HEK293 (cell line): ENCODE results near the gene SEMA4C.

Source experiments
- CTCF ChIA-PET: fragments of 350-600 bp; formaldehyde crosslinking; extraction: SDS; loops from one replicate; lab custom pipeline; 2021; ENCODE audit warnings: antibody characterized with exemption; lab: Yijun Ruan, JAX
- POLR2A ChIA-PET: fragments of 300-600 bp; formaldehyde crosslinking; extraction: SDS; loops from one replicate; lab custom pipeline; 2020; ENCODE audit warnings: antibody characterized with exemption, inconsistent platforms; lab: Yijun Ruan, JAX
- H3K27ac ChIP-seq: fragments of 200-500 bp; sonication (Bioruptor generic); 2 replicates; pipeline ENCODE4 v1.5.1; 2014; ENCODE audit warnings: low read depth, low read length, control low read depth, inconsistent platforms; ENCODE audit errors: extremely low read depth
- H3K36me3 ChIP-seq, 2 experiments: fragments of 200-500 bp in 1 of 2; sonication (Bioruptor generic) in 1 of 2; 1 replicate in 1 of 2; 2 replicates in 1 of 2; pipeline ENCODE4 v1.5.1; 2014 to 2017; ENCODE audit warnings: inconsistent platforms in 2 of 2, low read length in 2 of 2; ENCODE audit not compliant: control insufficient read depth in 2 of 2, insufficient read depth in 1 of 2
- H3K4me1 ChIP-seq: fragments of 200-500 bp; sonication (Bioruptor generic); 2 replicates; pipeline ENCODE4 v1.5.1; 2014; ENCODE audit warnings: mild to moderate bottlenecking, low read length, inconsistent platforms; ENCODE audit not compliant: control insufficient read depth, insufficient read depth
- H3K4me3 ChIP-seq: 2 replicates; pipeline ENCODE4 v1.5.1; 2011; ENCODE audit warnings: low read depth, mild to moderate bottlenecking, control low read depth, low read length, moderate library complexity
- H3K9me3 ChIP-seq: fragments of 200-500 bp; sonication (Bioruptor generic); 2 replicates; pipeline ENCODE4 v1.5.1; 2014; ENCODE audit warnings: low read depth, low read length, inconsistent platforms; ENCODE audit not compliant: control insufficient read depth, insufficient read depth
- BCL6B ChIP-seq: fragments of 450-650 bp; formaldehyde crosslinking; IDR thresholded peaks from 2 replicates; pipeline ENCODE4 v1.5.1; 2017; ENCODE audit warnings: missing biosample characterization, missing genetic modification characterization
- CTCF ChIP-seq: fragments of 450-650 bp; formaldehyde crosslinking; IDR thresholded peaks from 2 replicates; pipeline ENCODE4 v1.5.1; 2016; ENCODE audit warnings: missing biosample characterization, missing genetic modification characterization
- GLIS1 ChIP-seq: fragments of 450-650 bp; formaldehyde crosslinking; IDR thresholded peaks from 2 replicates; pipeline ENCODE4 v1.5.1; 2016; ENCODE audit warnings: missing biosample characterization, missing genetic modification characterization
- GLIS2 ChIP-seq: fragments of 450-650 bp; formaldehyde crosslinking; IDR thresholded peaks from 2 replicates; pipeline ENCODE4 v1.5.1; 2016; ENCODE audit warnings: missing biosample characterization, missing genetic modification characterization
- KLF10 ChIP-seq: fragments of 450-650 bp; IDR thresholded peaks from 2 replicates; pipeline ENCODE4 v1.5.1; 2018; ENCODE audit warnings: missing biosample characterization, mild to moderate bottlenecking, missing genetic modification characterization
- REPIN1 ChIP-seq: fragments of 450-650 bp; formaldehyde crosslinking; IDR thresholded peaks from 2 replicates; pipeline ENCODE4 v1.5.1; 2017; ENCODE audit warnings: missing biosample characterization, missing genetic modification characterization, low read depth
- SP7 ChIP-seq: fragments of 450-650 bp; formaldehyde crosslinking; IDR thresholded peaks from 2 replicates; pipeline ENCODE4 v1.5.1; 2016; ENCODE audit warnings: missing biosample characterization, missing genetic modification characterization
- ZBTB44 ChIP-seq: fragments of 450-650 bp; IDR thresholded peaks from 2 replicates; pipeline ENCODE4 v1.5.1; 2018; ENCODE audit warnings: missing biosample characterization, mild to moderate bottlenecking, missing genetic modification characterization
- ZNF133 ChIP-seq: fragments of 450-650 bp; formaldehyde crosslinking; IDR thresholded peaks from 2 replicates; pipeline ENCODE4 v1.5.1; 2016; ENCODE audit warnings: missing biosample characterization, missing genetic modification characterization
- ZNF157 ChIP-seq: fragments of 450-650 bp; formaldehyde crosslinking; IDR thresholded peaks from 2 replicates; pipeline ENCODE4 v1.5.1; 2016; ENCODE audit warnings: missing biosample characterization, missing genetic modification characterization
- ZNF2 ChIP-seq: fragments of 450-650 bp; formaldehyde crosslinking; IDR thresholded peaks from 2 replicates; pipeline ENCODE4 v1.5.1; 2016; ENCODE audit warnings: missing biosample characterization, missing genetic modification characterization
- ZNF239 ChIP-seq: fragments of 450-650 bp; formaldehyde crosslinking; IDR thresholded peaks from 2 replicates; pipeline ENCODE4 v1.5.1; 2016; ENCODE audit warnings: missing biosample characterization, missing genetic modification characterization
- ZNF292 ChIP-seq: fragments of 450-650 bp; formaldehyde crosslinking; IDR thresholded peaks from 2 replicates; pipeline ENCODE4 v1.5.1; 2016; ENCODE audit warnings: low read depth, missing biosample characterization, missing genetic modification characterization, borderline replicate concordance
- ZNF335 ChIP-seq: fragments of 450-650 bp; formaldehyde crosslinking; conservative IDR thresholded peaks from 2 replicates; pipeline ENCODE4 v1.5.1; 2016; ENCODE audit warnings: missing biosample characterization, missing genetic modification characterization
- ZNF394 ChIP-seq: fragments of 450-650 bp; formaldehyde crosslinking; IDR thresholded peaks from 2 replicates; pipeline ENCODE4 v1.5.1; 2016; ENCODE audit warnings: missing biosample characterization, missing genetic modification characterization, mild to moderate bottlenecking, moderate library complexity, borderline replicate concordance
- ZNF488 ChIP-seq: fragments of 450-650 bp; formaldehyde crosslinking; IDR thresholded peaks from 2 replicates; pipeline ENCODE4 v1.5.1; 2016; ENCODE audit warnings: missing biosample characterization, missing genetic modification characterization
- ZNF513 ChIP-seq: fragments of 450-650 bp; IDR thresholded peaks from 2 replicates; pipeline ENCODE4 v1.5.1; 2018; ENCODE audit warnings: missing biosample characterization, missing genetic modification characterization
- ZNF600 ChIP-seq: fragments of 450-650 bp; formaldehyde crosslinking; IDR thresholded peaks from 2 replicates; pipeline ENCODE4 v1.5.1; 2016; ENCODE audit warnings: missing biosample characterization, missing genetic modification characterization
- ZNF610 ChIP-seq: fragments of 450-650 bp; formaldehyde crosslinking; IDR thresholded peaks from 2 replicates; pipeline ENCODE4 v1.5.1; 2016; ENCODE audit warnings: missing biosample characterization, missing genetic modification characterization, borderline replicate concordance
- ZNF626 ChIP-seq: fragments of 450-650 bp; sonication (Bioruptor Pico); formaldehyde crosslinking; IDR thresholded peaks from 2 replicates; pipeline ENCODE4 v1.5.1; 2018; ENCODE audit warnings: missing biosample characterization, missing genetic modification characterization, inconsistent platforms
- ZNF658 ChIP-seq: fragments of 450-650 bp; formaldehyde crosslinking; IDR thresholded peaks from 2 replicates; pipeline ENCODE4; 2016; ENCODE audit warnings: missing biosample characterization, missing genetic modification characterization
- ZNF837 ChIP-seq: fragments of 450-650 bp; formaldehyde crosslinking; IDR thresholded peaks from 2 replicates; pipeline ENCODE4 v1.5.1; 2016; ENCODE audit warnings: missing biosample characterization, missing genetic modification characterization
- ZXDB ChIP-seq: fragments of 450-650 bp; formaldehyde crosslinking; IDR thresholded peaks from 2 replicates; pipeline ENCODE4 v1.5.1; 2016; ENCODE audit warnings: missing biosample characterization, missing genetic modification characterization

Gene SEMA4C

GRCh38 chr2:96857667-96858372, 12.1 kb downstream of the SEMA4C start, which contains the start of gene ANKRD39 (continued):
- no peak for TF ChIP-seq ZBTB44 (tag by site-specific recombination)
- peak; percentile 31; the same call in 1 of the 2 replicates for TF ChIP-seq SP7 (tag by site-specific recombination)
- peak; percentile 46 for TF ChIP-seq ZXDB (tag by site-specific recombination)
- TF ChIP-seq ZNF2 (tag by site-specific recombination): no peak

GRCh38 chr2:96856776-96857666, 12.9 kb downstream of the SEMA4C start:
- ChIA-PET POLR2A (interaction anchor here (0.9 to 3.3 kb wide), 12 partner anchors 11 to 255 kb away, joined by 3 to 39 read pairs (median 6); partner anchors contain the start of genes ANKRD23, ANKRD36, CNNM3 and CNNM4), CTCF (interaction anchor here (0.5 to 4.1 kb wide), 43 partner anchors 9 to 255 kb away, joined by 3 to 115 read pairs (median 4); partner anchors contain the start of genes ANKRD23 and ANKRD36)
- Histone ChIP-seq H3K4me1 (no peaks in the 10 kb centered on the region), H3K9me3 (no peaks in the 10 kb centered on the region), H3K27ac (peak overlapping the region; percentile 78), H3K36me3 (peaks cover 8 to 40% of the 10 kb centered on the region in 2 experiments; a peak in 2 of 3 replicates), H3K4me3 (peak overlapping the region; percentile 77)
- TF ChIP-seq GLIS1 (tag by site-specific recombination): 0 out of 2 replicates have a peak, but pooled peaks have one; percentile 20
- no peak for TF ChIP-seq ZNF658 (tag by site-specific recombination)
- TF ChIP-seq ZNF600 (tag by site-specific recombination): peak; percentile 80
- TF ChIP-seq ZNF394: no peak
- no peak for TF ChIP-seq ZNF157 (tag by site-specific recombination)
- TF ChIP-seq ZNF626 (tag by site-specific recombination): no peak
- no peak for TF ChIP-seq ZNF837 (tag by site-specific recombination)
- TF ChIP-seq GLIS2 (tag by site-specific recombination): peak; percentile 48
- no peak for TF ChIP-seq ZNF133
- no peak for TF ChIP-seq ZNF513
- TF ChIP-seq ZNF292: no peak
- peak; percentile 5; the same call in 1 of the 2 replicates for TF ChIP-seq ZNF335 (tag by site-specific recombination)
- TF ChIP-seq ZNF610 (tag by site-specific recombination): no peak

GRCh38 chr2:96853321-96853720, 16.6 kb downstream of the SEMA4C start:
- CTCF ChIA-PET: interaction anchor here (0.6 to 1.1 kb wide), 3 partner anchors 15 to 98 kb away, joined by 3 read pairs; no protein-coding TSS in a partner anchor
- Histone ChIP-seq H3K36me3 (peaks cover 28 to 47% of the 10 kb centered on the region in 2 experiments; a peak in 2 of 3 replicates), H3K9me3 (no peaks in the 10 kb centered on the region), H3K4me3 (no peak overlapping the region)
- TF ChIP-seq REPIN1 (tag by site-specific recombination) (no peak), BCL6B (tag by site-specific recombination) (no peak), KLF10 (tag by site-specific recombination) (no peak), ZNF239 (no peak), ZNF488 (tag by site-specific recombination) (no peak), CTCF (no peak)
- TF ChIP-seq, all 188 proteins: peak for 0
- POLR2A ChIA-PET: interaction anchor here (0.5 kb wide), 1 partner anchor 158 kb away, joined by 3 read pairs; no protein-coding TSS in a partner anchor
- Histone ChIP-seq H3K27ac (no peak overlapping the region), H3K4me1 (no peaks in the 10 kb centered on the region)
